CD4-positive, alpha-beta T cell treated with Interleukin-15 for 4 hours (primary cell): ENCODE results near the gene MINK1.

Experiments used
- DNase-seq: peaks from one replicate; pipeline ENCODE4 v3.0.0-alpha.2; 2020; ENCODE audit warnings: low spot score

The MINK1 gene

DNA sequence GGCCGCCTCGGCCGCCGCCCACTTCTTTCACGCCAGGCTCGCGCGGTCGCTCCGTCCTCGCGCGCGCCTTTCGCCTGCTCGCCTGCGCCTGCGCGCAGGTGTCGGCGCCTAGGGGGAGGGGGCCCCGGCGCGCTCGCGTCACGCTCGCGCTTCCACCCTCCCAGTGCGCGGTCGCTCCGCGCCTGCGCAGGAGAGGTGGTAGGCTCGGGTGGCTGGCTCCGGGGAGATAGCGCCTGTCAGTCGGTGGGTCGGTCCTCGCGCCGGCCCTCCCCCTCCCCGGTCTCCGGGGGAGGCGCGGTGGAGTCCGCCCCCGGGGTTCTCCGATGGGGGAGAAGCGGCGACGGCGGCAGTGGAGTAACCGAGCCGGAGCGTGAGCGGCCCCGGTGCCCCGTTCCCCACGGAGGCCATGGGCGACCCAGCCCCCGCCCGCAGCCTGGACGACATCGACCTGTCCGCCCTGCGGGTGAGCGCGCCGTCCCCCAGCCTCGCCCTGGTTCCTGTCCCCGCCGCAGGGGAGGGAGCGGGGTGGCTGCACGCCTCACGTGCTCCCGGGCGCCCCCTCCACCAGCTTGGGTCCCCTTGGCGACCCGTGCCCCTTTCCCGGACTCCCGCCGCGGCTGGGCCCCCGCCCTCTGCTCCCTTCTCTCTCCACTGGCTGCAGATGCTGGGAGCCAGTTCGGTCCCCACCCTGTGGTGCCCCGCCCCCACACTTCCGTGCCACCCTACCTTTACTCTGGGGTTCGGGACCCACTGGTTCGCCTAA lies at the start of gene MINK1:
TSS of gene MINK1 (plus strand) at position 163 of the 763 bp plus-strand sequence. CDS start at position 407, 244 bp downstream.
- peak; percentile 93 for DNase-seq

DNA sequence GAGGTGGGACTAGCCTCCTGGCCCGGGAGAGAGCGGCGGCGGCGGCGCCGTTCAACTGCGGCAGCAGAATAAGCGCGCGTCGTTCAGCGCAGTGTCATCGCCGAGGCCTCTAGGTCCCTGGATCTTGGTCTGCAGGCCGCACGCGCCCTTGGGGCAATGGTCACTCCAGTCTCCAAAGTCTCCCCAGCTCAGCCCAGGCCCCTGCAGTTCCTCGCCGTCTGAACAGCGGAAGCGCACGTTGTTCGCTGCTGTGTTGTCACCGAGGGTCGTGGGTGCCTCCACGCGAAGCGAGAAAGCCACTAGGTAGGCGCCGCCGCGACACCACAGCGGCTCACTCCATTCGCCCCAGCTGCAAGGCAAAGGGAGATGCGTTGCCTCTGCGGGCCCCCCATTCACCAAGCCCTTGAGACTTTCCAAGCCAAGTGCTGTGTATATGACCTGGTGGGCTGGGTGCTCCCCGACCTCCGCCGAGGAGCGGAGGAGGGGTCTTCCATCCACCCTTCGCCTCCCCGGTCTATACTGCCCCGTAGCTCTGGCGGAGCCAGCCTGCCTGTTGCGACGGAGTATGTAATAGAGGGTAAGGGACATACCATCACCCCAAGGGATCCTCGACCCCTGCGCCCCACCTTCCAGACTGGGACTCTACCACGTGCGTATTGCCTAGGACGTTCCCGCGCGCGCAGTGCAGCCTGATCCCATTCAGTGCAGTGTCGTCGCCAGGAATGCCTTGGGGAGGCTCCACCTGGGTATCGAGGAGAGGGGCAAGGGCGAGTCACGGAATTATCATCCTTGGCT lies 47.6 kb upstream of the MINK1 start:
- no peak for DNase-seq

DNA sequence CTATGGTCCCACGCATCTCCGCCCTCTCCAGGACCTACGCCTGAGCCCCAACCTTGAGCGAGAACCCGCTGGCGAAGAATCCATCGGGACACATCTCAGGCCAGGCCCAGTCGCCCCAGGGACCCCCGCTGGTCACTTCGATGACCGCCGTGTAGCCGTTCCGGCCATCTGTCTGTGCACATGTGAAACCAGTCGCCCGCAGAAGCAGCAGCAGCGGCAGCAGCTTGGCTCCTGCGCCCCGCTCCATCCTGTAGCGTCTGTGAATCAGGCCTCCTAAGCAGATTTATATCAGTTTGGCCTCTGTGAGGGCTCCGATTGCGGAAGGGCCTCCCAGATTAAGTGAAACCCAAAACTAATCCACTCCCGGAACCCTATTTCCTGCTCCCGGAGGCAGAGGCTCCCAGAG lies 47.0 kb upstream of the MINK1 start, which contains the start of gene VMO1:
TSS of gene VMO1 (minus strand) at position 259 of the 406 bp plus-strand sequence. CDS start at position 247, 12 bp downstream.
- no peak for DNase-seq

DNA sequence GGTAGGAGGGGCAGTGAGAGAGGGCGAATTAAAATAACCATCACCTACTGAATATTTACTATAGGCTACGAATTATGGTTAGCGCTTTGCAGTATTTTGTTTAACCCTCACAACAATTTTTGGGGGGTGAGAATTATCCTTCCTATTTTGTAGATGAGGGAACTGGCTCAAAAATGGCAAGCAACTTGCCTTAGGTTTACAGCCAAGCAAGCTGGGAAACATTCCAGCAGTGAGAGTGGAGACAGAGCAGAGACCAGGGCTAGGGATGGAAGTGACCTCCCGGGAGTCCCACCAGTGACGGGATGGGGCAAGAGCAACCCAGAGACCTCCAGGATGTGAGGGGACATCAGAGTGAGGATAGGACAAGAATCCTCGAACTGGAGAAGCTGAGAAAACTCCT lies 46.6 kb upstream of the MINK1 start:
- no peak for DNase-seq

DNA sequence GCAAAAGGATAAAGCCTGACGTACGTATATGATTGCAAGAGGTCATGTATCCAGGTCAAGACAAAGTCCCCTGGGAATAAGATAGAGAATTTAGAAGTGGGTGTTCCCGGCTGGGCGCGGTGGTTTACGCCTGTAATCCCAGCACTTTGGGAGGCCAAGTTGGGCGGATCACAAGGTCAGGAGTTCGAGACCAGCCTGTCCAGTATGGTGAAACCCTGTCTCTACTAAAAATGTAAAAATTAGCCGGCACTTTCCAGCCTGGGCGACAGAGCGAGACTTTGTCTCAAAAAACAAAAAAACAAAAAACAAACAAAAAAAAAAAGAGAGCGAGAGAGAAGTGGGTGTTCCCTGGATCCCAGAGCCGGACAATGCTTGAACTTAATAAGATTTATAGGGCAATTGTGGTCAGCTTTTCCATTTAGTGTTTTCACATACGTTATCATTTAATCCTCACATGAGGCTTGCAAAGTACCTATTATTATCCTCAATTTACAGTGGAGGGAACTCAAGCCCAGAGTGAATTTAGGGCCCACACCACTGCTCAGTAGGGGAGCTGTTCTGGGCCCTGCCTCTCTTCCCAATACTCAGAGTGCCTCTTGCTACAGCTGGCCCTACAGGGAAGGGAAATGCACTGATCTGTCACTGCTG lies 44.9 kb upstream of the MINK1 start:
- no peak for DNase-seq

DNA sequence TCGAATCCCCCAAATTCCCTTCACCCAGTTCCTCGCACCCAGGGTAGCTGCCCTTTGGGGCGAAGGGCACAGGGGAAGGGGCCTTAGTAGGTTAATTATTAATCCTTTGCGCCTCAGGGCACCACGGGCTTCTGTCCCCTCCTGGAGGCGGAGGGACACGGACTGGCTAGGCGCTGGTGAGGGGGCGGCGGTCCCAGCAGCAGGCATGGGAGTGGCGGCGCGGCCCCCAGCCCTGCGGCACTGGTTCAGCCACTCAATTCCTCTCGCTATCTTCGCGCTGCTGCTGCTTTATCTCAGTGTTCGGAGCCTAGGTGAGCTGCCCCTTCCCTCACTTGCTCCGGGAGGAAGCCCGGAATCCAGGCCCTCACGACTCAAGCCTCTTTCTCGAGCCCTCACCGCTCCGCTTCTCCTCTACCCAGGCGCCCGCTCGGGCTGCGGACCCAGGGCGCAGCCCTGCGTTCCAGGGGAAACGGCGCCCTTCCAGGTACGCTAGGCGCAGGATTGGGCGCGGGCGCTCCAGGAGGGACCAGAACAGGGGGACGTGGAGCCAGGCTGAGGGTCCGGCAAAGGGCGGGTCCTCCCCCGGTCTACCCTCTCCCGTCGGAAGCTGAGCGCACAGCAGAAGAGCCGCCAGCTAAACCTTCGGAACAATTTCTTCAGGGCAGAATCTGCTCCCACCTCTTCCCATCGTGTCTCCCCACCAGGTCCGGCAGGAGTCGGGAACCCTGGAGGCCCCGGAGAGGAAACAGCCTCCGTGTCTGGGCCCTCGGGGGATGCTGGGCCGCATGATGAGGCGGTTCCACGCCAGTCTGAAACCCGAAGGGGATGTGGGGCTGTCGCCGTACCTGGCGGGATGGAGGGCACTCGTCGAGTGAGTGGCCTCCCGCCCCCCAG lies 44.1 kb upstream of the MINK1 start, which contains the start of gene GLTPD2:
TSS of gene GLTPD2 (plus strand) at position 158 of the 894 bp plus-strand sequence. CDS start at position 206, 48 bp downstream.
- no peak for DNase-seq

DNA sequence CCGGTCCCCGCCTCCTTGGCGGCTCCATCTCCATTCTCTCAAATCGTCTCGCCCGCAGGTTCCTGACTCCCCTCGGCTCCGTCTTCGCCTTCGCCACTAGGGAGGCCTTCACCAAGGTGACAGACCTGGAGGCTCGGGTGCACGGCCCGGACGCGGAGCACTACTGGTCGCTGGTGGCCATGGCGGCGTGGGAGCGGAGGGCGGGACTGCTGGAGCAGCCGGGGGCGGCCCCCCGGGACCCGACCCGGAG lies 43.5 kb upstream of the MINK1 start:
- no peak for DNase-seq

DNA sequence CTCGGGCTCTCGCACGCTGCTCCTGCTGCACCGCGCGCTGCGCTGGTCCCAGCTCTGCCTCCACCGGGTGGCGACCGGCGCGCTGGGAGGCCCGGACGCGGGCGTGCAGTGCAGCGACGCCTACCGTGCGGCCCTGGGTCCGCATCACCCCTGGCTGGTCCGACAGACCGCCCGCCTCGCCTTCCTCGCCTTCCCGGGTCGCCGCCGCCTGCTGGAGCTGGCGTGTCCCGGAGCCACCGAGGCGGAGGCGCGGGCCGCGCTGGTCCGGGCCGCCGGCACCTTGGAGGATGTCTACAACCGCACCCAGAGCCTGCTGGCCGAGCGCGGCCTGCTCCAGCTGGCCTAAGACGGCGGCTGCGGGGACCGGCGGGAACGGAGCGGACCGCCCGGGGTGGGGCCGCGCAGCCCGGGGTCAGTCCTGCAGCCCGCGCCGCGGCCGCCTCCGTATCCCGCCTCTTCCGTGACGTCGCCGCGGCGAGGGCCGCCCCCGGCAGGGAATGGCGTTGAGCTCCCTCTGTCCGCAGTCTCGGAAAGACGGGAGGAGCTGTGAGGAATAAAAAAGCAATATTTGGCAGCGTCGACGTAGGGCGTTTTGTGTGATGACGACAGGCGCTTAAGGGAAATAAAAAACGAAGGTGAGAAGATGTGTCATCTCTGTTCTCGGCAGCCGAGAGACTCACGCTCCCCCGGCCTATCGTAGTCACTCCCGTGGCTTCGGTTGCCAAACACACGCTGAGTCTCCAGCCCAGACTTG lies 43.0 kb upstream of the MINK1 start:
- peak; percentile 80 for DNase-seq

DNA sequence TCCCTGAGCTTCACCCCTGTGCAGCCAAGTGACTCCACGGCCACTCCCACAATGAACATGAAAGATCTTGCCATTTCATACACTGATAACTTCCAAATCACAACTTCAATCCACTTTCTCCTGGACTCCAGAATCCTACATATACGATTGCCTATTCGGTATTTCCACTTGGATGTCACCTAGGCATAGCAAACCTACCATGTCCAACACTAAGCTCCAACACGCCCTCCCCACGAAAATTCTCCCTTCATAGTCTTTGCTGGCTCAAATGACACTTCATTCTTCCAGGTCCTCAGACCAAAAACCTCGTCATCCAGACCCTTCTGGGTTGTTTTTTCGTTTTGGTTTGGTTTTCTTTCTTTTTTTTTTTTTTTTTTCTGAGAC lies 42.4 kb upstream of the MINK1 start:
- no peak for DNase-seq

DNA sequence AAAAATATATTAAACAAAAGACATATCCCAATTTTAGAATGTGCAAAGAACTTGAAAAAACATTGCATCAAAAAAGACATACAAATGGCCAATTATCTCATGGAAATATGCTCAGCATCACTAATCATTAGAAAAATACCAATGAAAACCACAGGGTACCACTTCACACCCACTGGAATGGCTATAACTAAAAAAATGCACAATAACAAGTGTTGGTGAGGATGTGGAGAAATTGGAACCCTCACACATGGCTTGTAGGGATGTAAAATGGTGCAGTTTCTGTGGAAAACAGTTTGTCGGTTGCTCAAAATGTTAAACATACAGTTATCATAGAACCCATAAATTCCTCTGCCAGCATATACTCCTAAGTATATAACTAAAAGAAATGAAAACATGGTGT lies 38.0 kb upstream of the MINK1 start:
- no peak for DNase-seq

DNA sequence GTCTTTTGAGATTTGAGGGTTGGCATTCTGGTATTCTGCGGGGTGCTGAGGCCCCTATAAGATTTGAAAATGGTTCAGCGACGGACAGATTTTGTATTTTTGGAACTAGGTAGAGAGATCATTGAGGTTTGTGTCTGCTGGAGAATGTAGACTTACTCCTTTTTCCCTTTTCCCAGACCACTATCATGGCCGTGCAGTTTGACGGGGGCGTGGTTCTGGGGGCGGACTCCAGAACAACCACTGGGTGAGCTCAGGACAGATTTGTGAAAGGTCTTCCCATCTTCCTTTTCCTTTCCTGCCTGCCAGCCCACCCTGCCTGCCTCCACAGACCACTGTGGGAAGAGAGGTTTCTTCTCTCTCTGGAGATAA lies 36.6 kb upstream of the MINK1 start:
- DNase-seq: no peak

DNA sequence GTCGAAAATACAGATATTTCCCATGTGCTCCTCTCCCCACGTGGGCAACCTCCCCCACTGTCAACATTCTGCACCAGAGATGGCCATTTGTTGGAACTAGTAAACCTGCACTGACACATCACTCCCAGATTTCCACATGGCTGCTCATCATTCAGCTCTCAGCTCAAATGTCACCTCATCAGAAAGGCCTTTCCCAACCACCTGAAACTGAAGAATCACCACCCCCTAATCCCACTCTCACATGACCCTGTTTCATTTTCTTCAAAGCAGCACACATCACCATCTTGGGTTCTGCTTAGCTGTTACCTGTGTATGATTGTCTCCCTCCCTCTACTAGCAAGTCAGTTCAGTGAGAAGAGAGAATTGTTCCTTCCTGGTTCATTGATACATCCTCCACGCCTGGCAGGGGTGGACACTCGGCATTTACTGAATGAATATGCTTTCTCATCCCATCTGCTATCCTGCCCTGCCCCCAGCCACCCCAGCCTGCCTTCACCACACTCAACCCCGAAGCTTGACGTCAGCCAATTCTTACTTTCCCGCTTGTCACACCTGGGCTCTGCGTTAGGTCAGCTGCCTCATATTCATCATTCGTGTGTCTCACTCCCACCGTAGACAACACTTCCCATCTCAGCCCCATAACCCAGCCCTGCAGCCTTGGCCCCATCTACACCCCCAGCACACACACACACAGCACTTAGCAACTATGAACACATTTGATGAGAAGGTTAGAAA lies 32.5 kb upstream of the MINK1 start:
- DNase-seq: no peak

DNA sequence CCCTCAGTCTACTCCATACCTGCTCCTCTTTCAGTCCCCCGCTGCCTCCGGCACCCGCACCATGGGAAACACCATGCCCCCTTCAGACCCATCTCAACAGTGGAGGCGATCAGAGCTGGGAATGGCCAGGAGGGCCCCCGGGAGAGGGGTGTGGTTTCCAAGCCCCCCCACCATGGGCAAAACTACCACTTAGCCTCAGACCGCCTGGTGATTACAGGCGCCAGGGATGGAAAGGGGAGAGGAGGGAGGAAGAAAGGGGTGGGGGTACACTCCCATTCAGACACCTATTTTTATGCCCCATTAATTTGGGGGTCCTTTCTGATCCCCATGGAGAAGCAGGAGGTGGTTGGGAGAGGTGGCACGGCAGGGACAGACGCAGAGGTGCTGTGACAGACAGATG lies 30.9 kb upstream of the MINK1 start, which contains the start of gene C17orf114:
TSS of gene C17orf114 (minus strand) at position 101 of the 400 bp plus-strand sequence.
- DNase-seq: no peak

DNA sequence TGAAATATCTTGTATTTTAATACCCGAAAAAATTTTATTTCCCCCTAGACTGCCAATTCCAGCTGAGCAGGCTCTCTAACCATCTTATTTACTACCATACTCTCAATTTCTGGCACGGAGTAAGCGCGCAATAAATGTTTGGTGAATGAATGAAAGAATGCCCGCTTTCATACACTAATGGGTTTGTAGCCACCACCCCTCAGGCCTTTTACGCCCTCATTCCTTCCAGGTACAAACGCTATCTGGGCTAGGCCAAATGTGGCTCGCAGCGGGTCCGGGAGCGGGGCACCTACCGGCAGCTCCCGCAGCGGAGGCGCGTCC lies 26.7 kb upstream of the MINK1 start:
- DNase-seq: no peak

DNA sequence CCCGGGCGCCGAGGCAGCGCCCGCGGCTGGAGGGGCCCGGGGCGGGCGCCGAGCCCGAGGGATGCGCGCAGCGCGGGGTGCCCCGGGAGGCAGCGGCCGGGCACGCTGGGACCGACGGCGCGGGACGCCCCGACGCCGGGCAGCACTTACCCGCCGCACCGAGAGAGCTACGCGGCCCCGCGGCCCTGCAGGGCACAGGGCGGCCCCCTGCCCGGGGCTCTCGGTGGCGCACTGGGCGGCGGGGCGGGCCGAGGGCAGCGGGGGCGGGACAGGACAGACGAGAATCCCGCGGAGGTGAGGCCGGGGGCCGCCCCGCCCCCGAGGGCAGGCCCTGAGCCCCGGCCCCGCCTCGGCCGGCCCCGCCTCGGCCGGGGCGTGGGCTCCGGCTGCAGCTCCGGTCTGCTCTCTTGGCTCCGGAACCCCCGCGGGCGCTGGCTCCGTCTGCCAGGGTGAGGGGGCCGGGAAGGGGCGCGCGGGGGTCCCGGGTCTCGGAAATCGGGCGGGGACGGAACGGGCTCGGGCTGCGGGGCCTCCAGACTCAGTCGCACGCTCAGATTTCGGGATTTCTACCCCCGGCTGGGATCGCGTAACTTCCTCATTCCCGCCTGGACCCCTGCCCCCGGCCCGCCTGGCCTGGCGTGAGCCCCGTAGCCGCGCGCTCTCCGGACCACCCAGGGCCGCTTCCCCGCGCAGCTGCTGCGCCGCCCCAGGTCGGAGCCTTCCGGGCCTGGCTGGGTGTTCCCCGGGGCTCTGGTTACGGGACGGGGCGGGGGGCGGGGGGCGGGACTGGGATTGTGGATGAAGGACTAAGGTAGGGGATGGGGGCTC lies 26.1 kb upstream of the MINK1 start, which contains the start of gene PLD2:
TSS of gene PLD2 (plus strand) at position 376 of the 828 bp plus-strand sequence. CDS start 621 bp downstream, outside the sequence.
- DNase-seq: peak; percentile 84

DNA sequence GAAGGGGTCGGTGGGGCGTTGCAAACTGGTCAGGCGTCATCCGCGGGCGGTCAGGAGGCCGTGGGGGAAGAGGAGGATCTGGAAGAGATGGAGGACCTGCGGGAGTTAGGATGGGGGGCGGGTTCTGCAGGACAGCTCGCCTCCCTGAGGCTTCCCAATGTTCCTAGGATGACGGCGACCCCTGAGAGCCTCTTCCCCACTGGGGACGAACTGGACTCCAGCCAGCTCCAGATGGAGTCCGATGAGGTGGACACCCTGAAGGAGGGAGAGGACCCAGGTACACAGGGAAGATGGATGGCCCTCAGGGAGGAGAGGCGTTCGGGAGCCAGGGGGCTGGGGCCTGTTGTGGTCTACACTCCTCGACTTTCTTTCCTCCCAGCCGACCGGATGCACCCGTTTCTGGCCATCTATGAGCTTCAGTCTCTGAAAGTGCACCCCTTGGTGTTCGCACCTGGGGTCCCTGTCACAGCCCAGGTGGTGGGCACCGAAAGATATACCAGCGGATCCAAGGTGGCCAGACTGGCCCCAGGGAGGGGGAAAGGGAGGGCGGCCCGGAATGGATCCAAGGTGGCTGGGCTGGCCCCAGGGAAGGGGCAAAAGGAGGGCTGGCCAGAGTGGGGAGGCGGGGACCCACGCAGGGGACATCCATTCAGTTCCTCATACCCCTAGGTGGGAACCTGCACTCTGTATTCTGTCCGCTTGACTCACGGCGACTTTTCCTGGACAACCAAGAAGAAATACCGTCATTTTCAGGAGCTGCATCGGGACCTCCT lies 25.3 kb upstream of the MINK1 start:
- DNase-seq: no peak

DNA sequence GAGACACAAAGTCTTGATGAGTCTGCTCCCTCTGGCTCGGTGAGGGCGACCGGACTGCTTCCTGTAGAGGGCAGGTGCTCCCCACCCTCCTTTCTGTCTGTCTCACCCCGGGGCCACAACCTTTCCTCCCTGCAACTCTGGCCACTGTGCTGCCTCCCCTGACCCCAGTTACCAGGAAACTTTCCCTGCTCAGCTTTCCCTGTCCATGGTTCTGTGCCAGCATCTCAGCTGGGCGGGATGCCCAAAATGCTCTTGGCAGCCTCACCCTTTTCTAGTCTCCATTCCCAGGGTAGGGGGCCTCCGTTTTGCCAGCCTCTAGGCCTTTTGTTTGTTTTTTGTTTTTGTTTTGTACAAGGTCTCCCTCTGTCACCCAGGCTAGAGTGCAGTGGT lies 24.8 kb upstream of the MINK1 start:
- DNase-seq: no peak

DNA sequence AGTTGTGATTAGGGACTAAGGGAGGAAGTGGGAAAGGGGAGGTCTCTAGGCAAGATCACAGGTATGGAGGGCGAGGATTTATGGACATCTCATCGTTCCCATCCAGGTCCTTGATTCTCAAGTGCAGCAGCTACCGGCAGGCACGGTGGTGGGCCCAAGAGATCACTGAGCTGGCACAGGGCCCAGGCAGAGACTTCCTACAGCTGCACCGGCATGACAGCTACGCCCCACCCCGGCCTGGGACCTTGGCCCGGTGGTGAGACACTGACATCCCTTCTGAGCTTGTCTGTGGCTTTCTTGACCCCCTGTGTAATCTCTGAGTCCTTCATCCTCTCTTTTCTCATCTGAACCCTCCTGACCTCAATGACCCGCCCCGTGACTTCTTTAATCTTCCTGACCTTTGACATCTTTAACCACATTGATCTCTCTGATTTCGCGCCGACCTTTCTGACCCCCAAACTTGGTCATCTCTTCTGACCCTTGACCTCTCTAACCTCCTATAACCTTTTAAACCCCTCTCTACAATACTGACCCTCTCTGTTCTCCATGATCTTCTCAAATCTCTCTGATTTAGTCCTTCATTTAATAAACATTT lies 22.3 kb upstream of the MINK1 start:
- no peak for DNase-seq
